SK-N-MC (cell line): ENCODE measurements around the gene PGM2.

Experiments used
- DNase-seq: peaks from one replicate; pipeline ENCODE4 v3.0.0-alpha.2; 2011; ENCODE audit warnings: low read depth, low spot score
- H3K27ac ChIP-seq: fragments of 200-600 bp; sonication (generic); 2 replicates; pipeline ENCODE4 v1.5.1; 2016; ENCODE audit warnings: mixed run types
- H3K36me3 ChIP-seq: fragments of 200-600 bp; sonication (generic); 2 replicates; pipeline ENCODE4 v1.6.1; 2017; ENCODE audit warnings: antibody characterized with exemption, low read length, mixed read lengths; ENCODE audit not compliant: insufficient read depth
- H3K4me3 ChIP-seq: fragments of 200-600 bp; sonication (generic); 2 replicates; pipeline ENCODE4 v1.5.1; 2016
- H3K9ac ChIP-seq: fragments of 200-600 bp; sonication (generic); 2 replicates; pipeline ENCODE4 v1.8.0; 2017; ENCODE audit warnings: mixed run types, mixed read lengths; ENCODE audit not compliant: insufficient read length
- H3K9me3 ChIP-seq: fragments of 200-600 bp; sonication (generic); 2 replicates; pipeline ENCODE4 v1.6.1; 2017; ENCODE audit warnings: low read depth, mild to moderate bottlenecking, antibody characterized with exemption, low read length, moderate library complexity, mixed read lengths
- EZH2 ChIP-seq: fragments of 200-600 bp; sonication (generic); IDR thresholded peaks from one replicate; pipeline ENCODE4 v1.6.1; 2017; ENCODE audit warnings: antibody characterized with exemption
- FOXP2 ChIP-seq: optimal IDR thresholded peaks from 2 replicates; pipeline ENCODE3; 2011; ENCODE audit warnings: mild to moderate bottlenecking, moderate library complexity; ENCODE audit not compliant: insufficient read depth; ENCODE audit errors: extremely low read length, control extremely low read depth
- POLR2AphosphoS5 ChIP-seq: IDR thresholded peaks from 2 replicates; pipeline ENCODE4 v1.6.1; 2012; ENCODE audit warnings: mild to moderate bottlenecking, low read depth, low read length, borderline replicate concordance

Gene PGM2

GRCh38 chr4:37903901-37904300 is 77.4 kb downstream of the PGM2 start:
- H3K27ac ChIP-seq: no peak overlapping the region
- no peak for DNase-seq
- no peaks in the 10 kb centered on the region for H3K36me3 ChIP-seq
- no peak overlapping the region for H3K9ac ChIP-seq
- TF ChIP-seq EZH2 (no peak), POLR2AphosphoS5 (no peak), FOXP2 (no peak)
- H3K9me3 ChIP-seq: no peaks in the 10 kb centered on the region
- H3K4me3 ChIP-seq: no peak overlapping the region

DNA sequence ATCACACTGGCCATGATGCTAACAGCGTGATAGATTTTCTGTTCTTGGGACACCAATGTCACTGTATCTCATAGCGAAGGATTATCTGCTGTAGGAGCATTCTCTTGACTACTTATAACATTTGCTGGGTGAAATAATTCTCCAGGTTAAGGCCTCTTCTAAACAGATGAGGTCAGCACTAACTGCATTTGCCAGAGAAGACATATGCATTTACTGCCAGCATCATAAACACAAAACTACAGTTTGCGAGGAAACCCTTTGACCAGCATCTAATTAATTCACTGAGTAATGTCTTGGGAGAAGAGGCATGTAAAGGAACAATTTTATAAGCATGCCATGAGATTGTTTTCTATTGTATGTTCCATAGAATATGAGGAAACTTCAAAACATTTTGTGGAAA is 78.3 kb downstream of the PGM2 start:
- TF ChIP-seq POLR2AphosphoS5: no peak
- TF ChIP-seq EZH2: no peak
- no peaks in the 10 kb centered on the region for H3K9me3 ChIP-seq
- H3K27ac ChIP-seq: no peak overlapping the region
- no peak overlapping the region for H3K4me3 ChIP-seq
- DNase-seq: no peak
- H3K36me3 ChIP-seq: no peaks in the 10 kb centered on the region
- no peak overlapping the region for H3K9ac ChIP-seq

- TF ChIP-seq POLR2AphosphoS5 (no peak), EZH2 (no peak), FOXP2 (no peak)
- no peak overlapping the region for H3K4me3 ChIP-seq
- no peak for DNase-seq
These were observed 79.2 kb downstream of the PGM2 start for GRCh38 chr4:37905533-37906169.

DNA sequence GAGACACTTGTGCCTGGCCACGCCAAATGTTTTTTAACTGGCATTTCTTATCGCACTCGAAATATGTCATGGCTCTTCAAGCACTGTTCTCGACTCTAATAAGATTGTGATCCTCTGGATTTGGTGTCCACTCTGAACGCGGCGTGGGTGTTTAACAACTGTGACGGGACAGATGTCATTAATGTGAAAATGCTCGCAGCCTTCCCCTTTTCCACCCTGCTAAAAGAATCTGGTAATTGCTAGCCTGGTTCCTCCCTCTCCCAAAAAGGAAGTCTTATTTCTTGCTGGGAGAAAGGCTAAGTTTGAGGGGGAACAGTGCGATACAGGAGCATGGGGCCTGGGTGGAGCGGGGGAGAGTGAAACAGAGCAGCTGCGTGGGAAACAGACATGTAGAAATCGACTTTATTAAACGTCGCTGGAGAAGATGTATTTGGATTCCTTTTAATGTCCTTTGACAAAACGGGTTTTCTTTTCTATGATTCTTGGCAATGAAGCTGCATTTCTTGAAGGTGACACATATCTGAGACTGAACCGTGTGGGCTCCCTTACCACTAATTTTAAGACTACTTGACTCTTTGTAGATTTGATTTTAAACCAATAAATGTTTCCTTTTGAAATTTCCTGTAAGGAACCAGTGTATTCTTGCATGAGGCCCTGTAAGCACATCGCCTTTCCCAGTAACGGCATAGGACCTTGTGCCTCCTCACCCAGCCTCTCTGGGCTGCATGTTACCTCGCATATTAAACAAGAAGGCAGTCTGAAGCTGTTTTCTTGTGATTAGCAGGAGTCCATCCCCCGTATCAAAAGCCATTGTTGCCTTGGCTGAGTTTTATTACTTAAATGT is 82.2 kb downstream of the PGM2 start:
- H3K4me3 ChIP-seq: no peak overlapping the region
- TF ChIP-seq POLR2AphosphoS5: no peak
- no peak for TF ChIP-seq EZH2
- no peak for TF ChIP-seq FOXP2
- no peaks in the 10 kb centered on the region for H3K9me3 ChIP-seq
- no peak overlapping the region for H3K27ac ChIP-seq
- no peak overlapping the region for H3K9ac ChIP-seq
- DNase-seq: no peak
- H3K36me3 ChIP-seq: no peaks in the 10 kb centered on the region

More at GRCh38 chr4:37905533-37906169, 79.2 kb downstream of the PGM2 start:
- Histone ChIP-seq H3K9me3 (no peaks in the 10 kb centered on the region), H3K36me3 (no peaks in the 10 kb centered on the region), H3K9ac (no peak overlapping the region), H3K27ac (no peak overlapping the region)

DNA sequence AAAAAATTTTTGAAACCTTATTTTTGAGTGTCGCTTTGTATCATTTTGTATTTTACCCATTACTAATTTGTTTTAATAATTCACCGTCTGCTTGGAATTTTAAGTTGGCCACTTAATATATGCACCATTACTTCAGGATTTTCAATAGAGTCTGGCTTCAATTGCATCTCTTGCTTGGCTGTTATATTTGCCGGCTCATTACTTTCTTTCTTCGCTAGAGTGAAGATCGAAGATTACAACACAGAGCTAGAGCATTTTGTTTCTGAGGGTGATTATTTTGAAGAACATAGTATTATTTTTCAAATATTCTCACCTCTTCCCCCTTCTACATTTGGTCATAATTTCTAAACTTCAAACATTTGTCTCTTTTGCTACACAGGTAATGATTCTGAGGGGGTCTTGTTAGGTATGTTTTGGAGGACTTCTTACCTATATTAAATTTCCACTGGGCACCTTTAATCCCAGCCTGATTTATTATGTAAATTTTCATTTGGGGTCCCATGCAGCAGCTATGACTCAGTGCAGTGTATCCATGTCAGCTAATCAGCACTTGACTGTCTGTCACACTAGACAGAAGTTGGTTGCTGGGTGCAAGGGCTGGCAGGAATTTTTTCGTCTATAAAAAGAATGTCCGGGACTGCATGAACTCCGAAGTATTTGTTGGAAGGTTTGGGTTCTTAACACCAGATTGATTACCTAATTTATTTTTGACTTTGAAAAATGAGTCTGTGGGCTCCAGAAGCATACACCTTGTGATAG is 83.0 kb downstream of the PGM2 start:
- no peak for TF ChIP-seq POLR2AphosphoS5
- TF ChIP-seq FOXP2: no peak
- no peak for TF ChIP-seq EZH2

DNA sequence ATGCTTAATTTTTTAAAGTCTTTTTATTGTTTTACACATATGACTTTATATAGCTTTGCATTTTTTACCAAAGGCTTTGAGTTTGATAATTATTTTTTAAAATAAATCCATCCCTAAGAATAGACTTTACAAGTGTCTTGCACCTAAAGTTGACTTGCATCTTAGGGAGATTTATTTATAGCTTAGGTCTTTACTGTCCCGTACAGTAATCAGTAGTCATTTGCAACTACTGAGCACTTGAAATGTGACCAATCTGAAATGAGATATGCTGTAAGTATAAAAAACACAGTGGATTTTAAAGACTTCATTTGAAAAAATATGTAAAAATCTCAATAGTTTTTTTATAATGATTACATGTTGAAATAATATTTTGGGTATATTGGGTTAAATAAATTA is 83.6 kb downstream of the PGM2 start:
- Histone ChIP-seq H3K4me3 (no peak overlapping the region), H3K9me3 (no peaks in the 10 kb centered on the region)
- TF ChIP-seq EZH2 (no peak), POLR2AphosphoS5 (no peak), FOXP2 (no peak)

More for the DNA sequence above, 83.0 kb downstream of the PGM2 start:
- Histone ChIP-seq H3K27ac (no peak overlapping the region), H3K9me3 (no peaks in the 10 kb centered on the region), H3K36me3 (no peaks in the 10 kb centered on the region), H3K9ac (no peak overlapping the region), H3K4me3 (no peak overlapping the region)
- DNase-seq: no peak

More for the DNA sequence above, 83.6 kb downstream of the PGM2 start:
- Histone ChIP-seq H3K36me3 (no peaks in the 10 kb centered on the region), H3K27ac (no peak overlapping the region), H3K9ac (no peak overlapping the region)
- DNase-seq: no peak
